Neuron (in vitro differentiated cells): ENCODE data around the gene ZNF747.
A peak's percentile ranks its signal among the peaks of the same experiment; 100 is the strongest.

ENCODE experiments used
- H2AFZ ChIP-seq: one replicate; pipeline ENCODE4 v1.6.1; 2013; ENCODE audit warnings: low read depth, mild to moderate bottlenecking, inconsistent platforms, low read length, moderate library complexity
- H3K27me3 ChIP-seq: one replicate; pipeline ENCODE4 v1.6.1; 2013; ENCODE audit warnings: low read length; ENCODE audit not compliant: insufficient read depth
- H3K36me3 ChIP-seq: one replicate; pipeline ENCODE4 v1.6.1; 2013; ENCODE audit warnings: low read length; ENCODE audit not compliant: insufficient read depth
- H3K4me1 ChIP-seq: one replicate; pipeline ENCODE4 v1.6.1; 2013; ENCODE audit warnings: low read length; ENCODE audit not compliant: insufficient read depth
- H3K4me3 ChIP-seq: 2 replicates; pipeline ENCODE4 v1.5.1; 2013; ENCODE audit warnings: mild to moderate bottlenecking, low read length, moderate library complexity
- H3K9me3 ChIP-seq: one replicate; pipeline ENCODE4 v1.6.1; 2013; ENCODE audit warnings: low read length

The ZNF747 gene

DNA sequence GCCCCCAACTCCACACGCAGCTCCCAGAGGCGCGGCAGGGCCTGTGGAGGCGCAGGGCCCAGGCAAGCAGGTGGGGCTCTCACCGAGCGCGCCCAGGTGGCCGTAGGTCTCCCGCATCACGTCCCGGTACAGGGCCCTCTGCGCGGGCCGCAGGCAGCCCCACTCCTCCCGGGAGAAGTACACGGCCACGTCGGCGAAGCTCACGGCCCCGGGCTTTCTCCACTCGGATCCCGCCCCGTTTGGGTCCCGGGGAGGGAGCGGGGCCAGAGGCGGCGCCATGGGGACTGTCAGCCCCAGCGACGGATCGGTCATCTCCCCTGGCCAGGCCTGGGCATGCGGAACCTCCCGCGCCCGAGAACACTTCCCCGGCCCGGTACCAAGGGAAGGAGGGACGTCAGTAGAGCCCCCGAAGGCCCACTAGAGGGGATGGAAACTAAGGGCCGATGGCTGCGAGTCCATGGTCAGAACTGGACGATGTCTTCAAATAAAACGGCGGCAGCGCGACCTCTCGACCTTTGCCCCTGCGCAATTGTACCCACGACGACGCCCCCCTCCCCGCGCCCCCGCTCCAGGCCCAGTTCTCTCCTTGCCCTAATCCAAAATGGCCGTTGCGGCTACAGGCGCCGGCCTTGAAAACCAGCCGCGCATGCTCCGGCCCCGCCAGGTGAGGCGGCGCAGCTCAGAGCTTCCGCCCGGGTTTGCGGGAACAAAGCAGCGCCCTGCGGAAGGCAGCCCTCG is at the start of gene ZNF747:
Gene ZNF747, minus strand, starts transcription at position 491 of the 738 bp plus-strand sequence. Its CDS starts 179 bp downstream, at position 312.
- peak within 1 kb of the TSS; percentile 78 for H2AFZ ChIP-seq
- H3K27me3 ChIP-seq = no peaks in the 10 kb centered on the region
- H3K36me3 ChIP-seq = no peaks in the 10 kb centered on the region
- H3K4me3 ChIP-seq = peak within 1 kb of the TSS; percentile 63
- peaks cover 7% of the 10 kb centered on the region for H3K4me1 ChIP-seq
- no peaks in the 10 kb centered on the region for H3K9me3 ChIP-seq

DNA sequence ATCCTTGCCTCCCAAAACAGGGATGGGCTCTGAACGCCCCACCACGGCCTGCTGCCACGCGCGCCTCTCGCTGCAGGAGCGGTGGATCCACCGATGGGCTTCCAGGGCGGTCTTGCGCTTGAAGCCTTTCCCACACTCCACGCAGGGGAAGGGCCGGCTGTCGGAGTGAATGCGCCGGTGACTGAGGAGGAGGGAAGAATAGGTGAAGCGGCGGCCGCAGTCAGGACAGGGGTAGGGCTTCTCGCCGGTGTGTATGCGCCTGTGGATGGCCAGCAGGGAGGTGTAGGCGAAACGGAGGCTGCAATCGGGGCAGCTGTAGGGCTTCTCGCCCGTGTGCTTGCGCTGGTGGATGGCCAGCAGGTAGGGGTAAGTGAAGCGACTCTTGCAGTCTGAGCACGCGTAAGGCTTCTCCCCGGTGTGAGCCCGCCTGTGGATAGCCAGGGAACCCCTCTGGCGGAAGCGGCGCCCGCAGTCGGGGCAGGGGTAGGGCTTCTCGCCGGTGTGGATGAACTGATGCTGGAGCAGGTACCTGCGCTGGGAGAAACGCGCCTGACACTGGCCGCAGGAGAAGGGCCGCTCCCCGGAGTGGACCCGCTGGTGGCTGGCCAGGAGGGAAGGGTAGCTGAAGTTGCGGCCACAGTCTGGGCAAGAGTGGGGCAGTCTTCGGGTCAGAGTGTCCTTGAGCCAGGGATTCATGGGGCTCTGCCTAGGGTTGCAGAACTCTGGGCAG is 48.1 kb upstream of the ZNF747 start:
- Histone ChIP-seq H3K4me1 (no peaks in the 10 kb centered on the region), H3K36me3 (peaks cover 16% of the 10 kb centered on the region), H2AFZ (no peak overlapping the region), H3K27me3 (no peaks in the 10 kb centered on the region), H3K4me3 (no peak overlapping the region), H3K9me3 (no peaks in the 10 kb centered on the region)

DNA sequence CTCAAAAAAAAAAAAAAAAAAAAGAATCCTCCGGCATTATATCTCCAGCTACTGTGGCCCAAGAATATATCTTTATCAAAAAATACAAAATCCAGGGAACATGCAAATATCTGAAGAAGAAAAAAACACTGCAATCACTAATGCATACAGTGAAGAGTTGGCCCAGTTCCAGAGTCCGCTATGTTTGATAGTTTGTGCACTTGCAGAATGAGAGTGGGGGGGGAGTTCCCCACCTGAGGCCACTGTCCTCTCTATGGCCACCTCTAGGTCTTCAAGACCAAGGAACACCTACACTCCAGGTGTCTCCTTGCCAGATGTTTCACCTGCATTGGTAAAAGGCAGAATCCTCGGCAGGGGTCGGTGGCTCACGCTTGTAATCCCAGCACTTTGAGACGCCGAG is 46.8 kb upstream of the ZNF747 start:
- peaks cover 20% of the 10 kb centered on the region for H3K36me3 ChIP-seq
- no peak overlapping the region for H3K4me3 ChIP-seq
- H3K27me3 ChIP-seq = no peaks in the 10 kb centered on the region
- no peak overlapping the region for H2AFZ ChIP-seq
- H3K4me1 ChIP-seq = no peaks in the 10 kb centered on the region
- H3K9me3 ChIP-seq = no peaks in the 10 kb centered on the region

DNA sequence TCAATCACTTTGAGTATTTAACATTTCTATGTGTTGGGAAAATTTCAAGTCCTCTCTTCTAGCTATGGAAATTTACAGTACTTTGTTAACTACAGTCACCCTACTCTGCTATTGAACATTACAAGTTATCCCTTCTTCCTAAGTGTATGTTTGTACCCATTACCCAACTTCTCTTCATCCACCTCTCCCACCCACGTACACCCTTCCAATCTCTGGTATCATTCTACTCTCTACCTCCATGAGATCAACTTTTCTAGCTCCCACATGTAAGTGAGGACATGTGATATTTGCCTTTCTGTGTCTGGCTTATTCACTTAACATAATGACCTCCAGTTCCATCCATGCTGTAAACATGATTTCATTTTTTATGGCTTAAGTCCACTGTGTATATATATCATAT is 40.0 kb upstream of the ZNF747 start:
- H3K4me3 ChIP-seq = no peak overlapping the region
- H3K9me3 ChIP-seq = no peaks in the 10 kb centered on the region
- H3K27me3 ChIP-seq = no peaks in the 10 kb centered on the region
- H3K4me1 ChIP-seq = peaks cover 16% of the 10 kb centered on the region
- H2AFZ ChIP-seq = no peak overlapping the region
- peaks cover 4% of the 10 kb centered on the region for H3K36me3 ChIP-seq

DNA sequence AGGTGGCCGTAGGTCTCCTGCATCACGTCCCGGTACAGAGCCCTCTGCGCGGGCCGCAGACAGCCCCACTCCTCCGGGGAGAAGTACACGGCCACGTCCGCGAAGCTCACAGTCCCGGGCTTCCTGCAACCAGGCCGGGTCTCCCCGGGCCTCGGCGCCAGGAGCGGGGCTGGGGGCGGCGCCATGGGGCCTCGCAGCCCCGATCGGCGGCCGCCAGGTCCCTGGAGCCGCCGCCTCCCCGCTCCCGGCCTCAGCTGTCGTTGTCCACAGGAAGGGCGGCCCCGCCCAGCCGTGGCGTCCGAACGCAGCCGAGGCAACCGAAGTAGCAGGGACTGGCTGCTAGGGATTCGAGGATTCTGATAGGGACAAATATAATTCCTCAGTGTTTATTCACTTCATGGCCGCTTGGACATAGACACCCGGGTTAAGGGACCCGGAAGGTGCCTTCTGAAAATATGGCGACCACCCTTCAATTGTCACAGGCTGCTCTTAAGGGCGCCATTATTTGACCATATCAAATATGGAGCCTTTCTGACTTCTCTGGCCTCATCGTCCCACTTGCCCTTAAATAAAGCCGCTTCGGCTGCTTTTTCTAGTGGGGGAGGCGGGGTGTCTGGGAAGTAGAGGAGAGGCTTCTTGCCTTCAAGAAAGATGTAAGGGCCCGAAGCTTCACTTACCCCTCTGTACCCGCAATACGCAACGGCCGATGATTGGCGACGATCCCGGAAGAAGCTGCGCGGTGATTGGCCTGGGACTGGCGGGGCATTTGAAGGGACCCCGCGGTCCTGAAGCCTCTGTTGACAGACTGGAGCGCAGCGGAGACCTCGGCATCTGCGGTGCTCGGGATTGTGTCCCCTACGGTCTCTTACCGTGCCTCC is 37.0 kb upstream of the ZNF747 start, which contains the start of gene ZNF688:
Gene ZNF688, minus strand, starts transcription at position 270 of the 878 bp plus-strand sequence. Its CDS starts 85 bp downstream, at position 185.
- Histone ChIP-seq H3K27me3 (no peaks in the 10 kb centered on the region), H2AFZ (peak within 1 kb of the TSS; percentile 87), H3K36me3 (no peaks in the 10 kb centered on the region)

DNA sequence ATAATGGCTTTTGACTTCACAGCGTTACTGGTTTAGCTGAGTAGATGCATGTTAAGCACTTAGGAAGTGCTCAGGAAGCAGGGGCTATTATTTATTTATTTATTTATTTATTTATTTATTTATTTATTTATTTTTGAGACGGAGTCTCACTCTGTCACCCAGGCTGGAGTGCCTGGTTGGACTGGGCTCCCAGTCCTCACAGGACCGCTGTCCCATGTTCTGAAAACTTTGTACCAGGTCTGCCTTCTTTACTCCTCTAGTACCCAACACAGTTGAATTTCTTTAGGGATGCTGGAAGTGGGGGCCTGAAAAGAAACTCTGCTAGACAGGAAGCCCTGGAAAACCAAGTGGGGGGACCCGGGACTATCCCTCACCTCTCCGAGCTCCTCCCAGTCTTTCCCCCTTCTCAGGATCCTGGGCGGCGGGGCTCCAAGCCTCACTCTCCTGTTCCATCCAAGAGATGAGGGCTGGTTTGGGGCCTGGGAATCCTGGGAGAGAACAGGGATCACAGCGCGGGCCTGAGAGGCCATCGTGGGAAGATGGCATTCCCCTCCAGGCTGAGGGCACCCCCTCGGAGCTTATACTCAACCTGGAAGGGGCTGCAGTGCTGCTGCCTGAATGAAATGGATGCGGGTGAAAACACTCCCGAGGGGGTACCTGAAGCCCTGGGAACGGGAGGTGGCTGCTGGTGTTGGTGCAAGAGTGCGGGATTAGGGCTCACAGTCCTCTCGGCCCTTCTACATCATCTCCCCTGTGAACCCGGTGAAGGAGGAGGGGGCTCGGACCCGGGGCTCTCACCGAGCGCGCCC is 36.2 kb upstream of the ZNF747 start:
- Histone ChIP-seq H3K4me3 (peak overlapping the region; percentile 95), H2AFZ (peak overlapping the region; percentile 87), H3K27me3 (no peaks in the 10 kb centered on the region), H3K36me3 (no peaks in the 10 kb centered on the region), H3K4me1 (peaks cover 18% of the 10 kb centered on the region), H3K9me3 (no peaks in the 10 kb centered on the region)

More for the DNA sequence above, 37.0 kb upstream of the ZNF747 start, which contains the start of gene ZNF688:
- H3K4me1 ChIP-seq = peaks cover 18% of the 10 kb centered on the region
- H3K9me3 ChIP-seq = no peaks in the 10 kb centered on the region
- H3K4me3 ChIP-seq = peak within 1 kb of the TSS; percentile 95

DNA sequence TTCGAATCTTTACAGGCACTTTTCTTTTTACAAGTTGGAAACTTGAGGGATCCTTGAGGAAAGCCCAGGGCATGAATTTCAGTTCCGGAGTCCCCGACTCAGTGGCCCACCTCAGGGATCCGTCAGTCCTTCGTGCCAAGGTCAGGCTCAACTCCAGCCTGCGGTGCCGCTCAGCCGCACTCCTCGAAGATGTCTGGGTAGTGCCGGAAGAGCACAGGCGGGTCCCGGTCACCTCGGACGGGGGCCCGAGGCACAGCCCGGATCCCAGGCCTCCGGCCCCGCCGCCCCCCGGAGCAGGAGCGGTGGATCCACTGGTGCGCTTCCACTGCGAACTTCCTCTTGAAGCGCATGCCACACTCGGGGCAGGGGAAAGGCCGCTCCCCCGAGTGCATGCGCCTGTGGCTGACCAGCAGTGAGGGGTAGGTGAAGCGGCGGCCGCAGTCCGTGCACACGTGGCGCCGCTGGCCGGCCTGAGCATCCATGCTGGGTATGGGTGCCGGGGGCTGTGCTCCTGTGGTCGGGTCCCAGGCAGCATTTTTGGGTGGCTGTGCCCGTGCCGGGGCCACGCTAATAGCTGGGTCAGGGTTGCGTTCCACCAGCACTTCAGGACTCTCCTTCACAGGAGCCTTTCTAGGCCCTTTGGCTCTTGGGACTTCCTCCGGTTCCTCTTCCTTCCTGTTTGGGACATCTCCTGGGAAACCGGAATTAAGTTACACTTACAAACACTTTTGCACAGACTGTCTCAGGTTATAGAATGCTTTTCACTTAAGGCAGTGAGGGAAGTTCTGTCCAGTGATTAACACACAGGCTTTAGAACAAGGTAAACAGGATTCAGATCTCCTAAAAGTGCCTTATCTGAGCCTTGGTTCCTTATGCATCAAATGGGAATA is 35.3 kb upstream of the ZNF747 start:
- H3K4me3 ChIP-seq = peak overlapping the region; percentile 95
- no peaks in the 10 kb centered on the region for H3K27me3 ChIP-seq
- H3K36me3 ChIP-seq = no peaks in the 10 kb centered on the region
- peaks cover 18% of the 10 kb centered on the region for H3K4me1 ChIP-seq
- H3K9me3 ChIP-seq = no peaks in the 10 kb centered on the region
- H2AFZ ChIP-seq = no peak overlapping the region

DNA sequence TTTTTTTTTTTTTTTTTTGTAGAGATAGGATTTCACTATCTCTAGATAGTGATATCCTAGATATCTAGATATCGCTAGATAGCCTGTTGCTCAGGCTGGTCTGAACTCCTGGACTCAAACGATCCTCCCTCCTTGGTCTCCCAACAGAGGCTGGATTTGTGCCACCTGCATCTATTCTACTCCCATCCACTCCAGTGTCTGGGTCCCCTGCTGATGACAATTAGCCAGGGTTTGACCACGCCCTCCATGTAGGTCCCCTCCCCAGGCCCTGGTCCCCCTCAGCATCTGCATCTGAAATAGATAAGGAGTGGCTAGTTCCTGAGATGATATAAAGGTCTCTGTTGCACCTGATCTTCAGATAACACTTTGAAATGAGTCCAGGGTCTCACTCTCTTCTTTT is 34.6 kb upstream of the ZNF747 start:
- no peak overlapping the region for H2AFZ ChIP-seq
- no peak overlapping the region for H3K4me3 ChIP-seq

DNA sequence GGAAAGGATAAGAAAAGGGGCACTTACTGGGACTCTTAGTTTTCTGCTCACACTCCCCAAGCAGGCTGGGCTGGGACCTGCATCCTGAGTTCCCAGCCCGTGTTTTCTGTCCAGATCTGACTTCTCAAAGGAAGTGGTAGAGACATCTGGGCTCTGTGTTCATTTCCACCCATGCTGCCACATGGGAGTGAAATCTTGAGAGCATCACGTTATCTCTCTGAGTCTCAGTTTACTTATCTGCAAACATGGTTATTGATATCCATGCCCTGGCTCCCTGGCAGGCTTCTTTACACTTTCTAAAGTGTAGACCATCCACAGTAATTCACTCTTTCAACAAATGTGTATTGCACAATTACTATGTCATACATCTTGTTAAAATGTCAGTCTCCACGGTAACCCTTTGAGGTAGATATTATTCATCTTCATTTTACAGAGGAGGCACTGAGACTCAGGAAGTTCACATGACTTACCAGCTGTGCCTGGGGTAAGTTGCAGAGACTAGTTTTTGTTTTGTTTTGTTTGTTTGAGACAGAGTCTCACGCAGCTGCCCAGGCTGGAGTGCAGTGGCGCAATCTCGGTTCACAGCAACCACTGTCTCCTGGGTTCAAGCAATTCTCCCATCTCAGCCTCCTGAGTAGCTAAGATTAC is 33.5 kb upstream of the ZNF747 start:
- Histone ChIP-seq H3K4me1 (peaks cover 18% of the 10 kb centered on the region), H3K36me3 (no peaks in the 10 kb centered on the region), H3K27me3 (no peaks in the 10 kb centered on the region), H2AFZ (no peak overlapping the region), H3K4me3 (no peak overlapping the region), H3K9me3 (no peaks in the 10 kb centered on the region)

More for the DNA sequence above, 34.6 kb upstream of the ZNF747 start:
- Histone ChIP-seq H3K27me3 (no peaks in the 10 kb centered on the region), H3K4me1 (peaks cover 18% of the 10 kb centered on the region), H3K9me3 (no peaks in the 10 kb centered on the region), H3K36me3 (no peaks in the 10 kb centered on the region)

DNA sequence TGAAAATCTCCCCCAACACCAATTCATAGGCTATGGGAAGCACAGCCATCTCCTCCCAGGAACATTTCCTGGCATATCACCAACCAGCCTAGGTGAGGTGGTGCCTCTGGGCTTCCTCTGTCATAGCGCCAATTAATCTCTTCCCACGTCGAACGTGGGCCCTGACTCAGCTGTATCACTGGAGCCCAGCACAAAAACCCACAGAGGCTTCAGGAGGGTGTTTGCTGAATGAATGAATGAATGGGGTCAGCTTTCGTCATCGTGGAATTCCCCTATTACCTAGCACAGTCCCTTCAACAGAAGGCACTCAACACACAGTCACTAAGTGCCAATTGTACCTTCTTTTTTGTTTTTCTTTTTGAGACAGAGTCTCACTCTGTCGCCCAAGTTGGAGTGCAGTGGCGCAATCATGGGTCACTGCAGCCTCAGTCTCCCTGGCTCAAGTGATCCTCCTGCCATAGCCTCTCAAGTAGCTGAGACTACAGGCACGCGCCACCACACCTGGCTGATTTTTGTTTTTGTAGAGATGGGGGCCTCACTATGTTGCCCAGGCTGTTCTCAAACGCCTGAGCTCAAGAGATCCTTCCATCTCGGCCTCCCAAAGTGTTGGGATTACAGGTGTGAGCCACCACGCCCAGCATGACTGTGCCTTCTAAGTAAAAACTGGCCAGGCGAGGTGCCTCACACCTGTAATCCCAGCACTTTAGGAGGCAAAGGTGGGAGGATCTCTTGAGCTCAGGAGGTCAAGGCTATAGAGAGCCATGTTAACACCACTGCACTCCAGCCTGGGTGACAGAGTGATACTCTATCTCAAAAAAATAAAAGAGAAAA is 32.7 kb upstream of the ZNF747 start:
- no peaks in the 10 kb centered on the region for H3K27me3 ChIP-seq
- H2AFZ ChIP-seq = no peak overlapping the region
- peaks cover 15% of the 10 kb centered on the region for H3K4me1 ChIP-seq
- no peaks in the 10 kb centered on the region for H3K9me3 ChIP-seq
- no peaks in the 10 kb centered on the region for H3K36me3 ChIP-seq
- H3K4me3 ChIP-seq = no peak overlapping the region

DNA sequence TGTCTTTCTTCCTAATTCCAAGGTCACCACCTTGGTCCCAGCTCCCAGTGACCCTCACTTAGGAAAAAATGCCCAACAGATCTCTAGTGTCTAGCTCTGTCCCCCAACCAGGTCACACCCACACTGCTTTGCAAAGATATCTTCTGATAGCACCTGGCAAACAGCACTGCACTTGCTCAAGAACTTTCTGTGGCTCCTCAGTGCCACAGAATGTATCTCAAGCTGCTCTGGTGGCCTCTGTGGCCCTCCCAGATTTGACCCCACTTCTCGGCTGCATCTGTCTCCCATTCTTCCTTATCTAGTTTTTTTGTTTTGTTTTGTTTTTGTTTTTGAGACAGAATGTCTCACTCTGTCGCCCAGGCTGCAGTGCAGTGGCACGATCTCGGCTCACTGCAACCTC is 31.9 kb upstream of the ZNF747 start:
- Histone ChIP-seq H3K27me3 (no peaks in the 10 kb centered on the region), H3K4me3 (no peak overlapping the region), H2AFZ (no peak overlapping the region), H3K9me3 (no peaks in the 10 kb centered on the region), H3K36me3 (no peaks in the 10 kb centered on the region), H3K4me1 (peaks cover 13% of the 10 kb centered on the region)
